Stimulated activated CD4-positive, alpha-beta T cell treated with anti-CD3 and anti-CD28 coated beads, TNF-alpha, amount 100 ng/mL, for 1 hour (primary cell): ENCODE data around the gene ZNF506.
"Not testable (repeated sequence)": the region's sequence is repeated elsewhere in the genome, so short reads cannot be mapped to it uniquely, and the experiment has no call there.

Experiments used
- DNase-seq, 3 donors: peaks; one replicate each; pipeline ENCODE4 v3.0.0-alpha.2; 2020; ENCODE audit warnings: low read depth in 3 of 3, low spot score in 1 of 3

Gene ZNF506

DNA sequence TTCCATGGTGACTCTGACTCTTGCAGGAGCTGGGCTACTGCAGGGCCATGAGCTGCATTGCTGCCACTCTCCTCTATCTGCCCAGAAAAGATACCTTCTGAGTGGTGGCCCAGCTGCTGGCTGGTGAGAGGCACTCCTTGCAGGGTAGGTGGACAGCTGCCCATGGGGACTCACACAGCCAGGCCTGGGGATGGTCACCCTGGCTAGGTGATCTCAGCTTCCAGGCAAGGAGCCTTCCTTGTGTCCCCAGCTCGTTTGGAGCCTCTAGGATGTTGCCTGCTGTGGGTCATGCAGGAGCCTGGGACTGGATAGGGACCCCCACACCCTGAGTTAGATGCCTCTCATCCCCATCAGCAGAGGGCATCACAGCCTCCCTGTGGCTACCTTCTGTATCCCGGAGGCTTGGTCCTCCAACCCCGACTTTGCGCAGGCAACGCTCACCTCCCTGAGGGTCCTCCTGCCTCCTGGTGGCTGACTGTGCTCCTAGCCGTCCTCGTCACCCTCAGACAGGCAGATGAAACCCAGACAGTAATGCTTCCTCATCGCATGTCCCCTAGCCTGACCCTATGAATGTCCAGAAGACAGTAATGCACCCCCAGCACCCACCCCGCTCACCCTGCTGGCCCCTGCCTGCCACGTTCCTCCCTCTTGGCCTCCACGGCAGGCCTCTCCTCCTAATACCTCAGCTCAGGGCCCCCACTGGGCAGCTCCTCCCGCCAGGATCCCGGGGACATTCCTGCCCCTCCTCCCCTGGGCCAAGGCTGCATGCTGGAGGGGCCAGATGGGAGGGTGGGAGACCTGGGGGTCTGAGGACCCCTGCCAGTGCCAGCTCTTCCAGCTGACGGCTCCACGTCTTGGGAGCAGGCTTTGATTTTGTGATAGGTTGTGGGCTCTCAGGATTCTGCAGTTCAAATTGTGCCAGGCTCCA lies 75.0 kb downstream of the ZNF506 start:
- DNase-seq: no peak

- DNase-seq: no peak
Observed at GRCh38 chr19:19745496-19746285, 75.9 kb downstream of the ZNF506 start.

- DNase-seq: no peak
Observed at GRCh38 chr19:19744641-19745040, 76.9 kb downstream of the ZNF506 start.

- DNase-seq: not testable (repeated sequence)
Observed at GRCh38 chr19:19743921-19744320, 77.6 kb downstream of the ZNF506 start.

- DNase-seq: no peak
Observed at GRCh38 chr19:19743176-19743575, 78.4 kb downstream of the ZNF506 start.

DNA sequence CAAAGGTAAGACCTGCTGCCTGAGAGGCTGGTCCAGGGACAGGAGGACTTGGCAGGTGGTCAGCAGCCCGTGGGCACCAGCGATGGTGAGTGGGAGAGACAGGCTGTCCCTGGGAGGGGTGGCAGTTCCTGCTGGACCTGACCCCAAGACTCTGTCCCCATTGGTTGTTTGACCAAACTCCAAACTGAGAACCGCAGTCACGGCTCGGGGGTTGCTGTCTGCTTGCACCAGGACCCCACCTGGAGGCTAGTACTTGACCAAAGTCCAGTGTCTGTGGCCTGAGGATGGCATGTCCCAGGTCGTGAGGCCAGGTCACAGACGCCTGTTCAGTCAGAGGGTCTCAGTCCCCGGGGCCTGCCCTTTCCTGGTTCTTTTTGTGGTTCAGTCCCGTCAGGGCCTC lies 78.8 kb downstream of the ZNF506 start:
- no peak for DNase-seq
